ENCODE results near the gene LYSET.

GRCh38 chr14:93199031-93199430 is 13.9 kb downstream of the LYSET start:
- TF ChIP-seq USF2 (IDR thresholded peaks at IDR 0.05; ENCODE audit: borderline replicate concordance, low read depth, low read length): no peak
- no peak for TF ChIP-seq CTCF (IDR thresholded peaks at IDR 0.05)
- TF ChIP-seq MAX (IDR thresholded peaks at IDR 0.05; ENCODE audit: low read depth): no peak
- TF ChIP-seq GABPA (IDR thresholded peaks at IDR 0.05; ENCODE audit: low read depth): no peak
- no peak for TF ChIP-seq MXI1 (IDR thresholded peaks at IDR 0.05; ENCODE audit: low read depth, low read length)
- TF ChIP-seq EZH2phosphoT487 (IDR thresholded peaks at IDR 0.05; ENCODE audit: borderline replicate concordance, low read depth): no peak
- no peak for TF ChIP-seq POLR2AphosphoS5 (IDR thresholded peaks at IDR 0.05; ENCODE audit: low read depth, low read length)
- TF ChIP-seq FOXJ3 (CRISPR knock-in tag; IDR thresholded peaks at IDR 0.05): no peak
